HepG2 (cell line): ENCODE results near the gene CCDC70. TPM values are rescaled to one million over a fixed set of nuclear protein-coding genes. Genes with fewer than 3 reads are reported as not detected.

Source experiments
- CBFB ChIP-seq: sonication (generic); formaldehyde crosslinking; IDR thresholded peaks from 2 replicates; pipeline ENCODE4 v1.4.0; 2020; ENCODE audit warnings: missing genetic modification reagents
- CBX1 ChIP-seq: IDR thresholded peaks from one replicate; pipeline ENCODE4 v1.6.1; 2016; ENCODE audit warnings: antibody characterized with exemption, low read depth
- PHF20 ChIP-seq: sonication (generic); formaldehyde crosslinking; IDR thresholded peaks from 2 replicates; pipeline ENCODE4 v1.5.0; 2020; ENCODE audit warnings: mild to moderate bottlenecking, missing genetic modification reagents
- REPIN1 ChIP-seq: sonication (generic); formaldehyde crosslinking; IDR thresholded peaks from 2 replicates; pipeline ENCODE4 v1.8.0; 2022; ENCODE audit warnings: missing genetic modification reagents, low read depth, mild to moderate bottlenecking, borderline replicate concordance
- RNF219 ChIP-seq: sonication (generic); formaldehyde crosslinking; IDR thresholded peaks from 2 replicates; pipeline ENCODE4 v1.5.0; 2020; ENCODE audit warnings: mild to moderate bottlenecking, missing genetic modification reagents
- RORA ChIP-seq: sonication (generic); formaldehyde crosslinking; IDR thresholded peaks from 2 replicates; pipeline ENCODE4 v1.5.0; 2020; ENCODE audit warnings: mild to moderate bottlenecking, missing genetic modification reagents, moderate library complexity
- ZMAT3 ChIP-seq: sonication (generic); formaldehyde crosslinking; conservative IDR thresholded peaks from 2 replicates; pipeline ENCODE4 v1.7.0; 2021; ENCODE audit warnings: missing genetic modification reagents
- ZNF407 ChIP-seq: sonication (generic); formaldehyde crosslinking; IDR thresholded peaks from one replicate; pipeline ENCODE4 v1.5.1; 2020; ENCODE audit warnings: mild to moderate bottlenecking, missing genetic modification reagents; ENCODE audit errors: not compliant biosample characterization
- polyA plus RNA-seq, 8 experiments: library from polyadenylated mRNA; depleted of rRNA in 3 of 8; stranded (reverse) in 7 of 8; unstranded in 1 of 8; fragments of >200 nt; fragmentation: Illumina TruSeq in 4 of 8; extraction: Trizol in 4 of 8; gene quantifications; 2 replicates each; pipeline versions ENCODE4 v1.2.1 to v1.2.3, GENCODE V29; 2011 to 2016; ENCODE audit warnings: low read depth in 4 of 8, missing spikeins in 1 of 8, mixed read lengths in 1 of 8; ENCODE audit not compliant: insufficient read depth in 1 of 8
- total RNA-seq, 5 experiments: library from RNA; depleted of rRNA; stranded (reverse); fragments of >200 nt; fragmentation: Illumina TruSeq; extraction: Trizol; gene quantifications; 2 replicates each; pipeline ENCODE4 v1.2.3, GENCODE V29; 2016; ENCODE audit warnings: low read depth in 1 of 5

The CCDC70 gene
- total and polyA plus RNA-seq, 2 of the 13 experiments (the other 11 are each of a cell fraction or from before 2014, with no cell fraction given) = 0.13 TPM; not detected in 1

DNA sequence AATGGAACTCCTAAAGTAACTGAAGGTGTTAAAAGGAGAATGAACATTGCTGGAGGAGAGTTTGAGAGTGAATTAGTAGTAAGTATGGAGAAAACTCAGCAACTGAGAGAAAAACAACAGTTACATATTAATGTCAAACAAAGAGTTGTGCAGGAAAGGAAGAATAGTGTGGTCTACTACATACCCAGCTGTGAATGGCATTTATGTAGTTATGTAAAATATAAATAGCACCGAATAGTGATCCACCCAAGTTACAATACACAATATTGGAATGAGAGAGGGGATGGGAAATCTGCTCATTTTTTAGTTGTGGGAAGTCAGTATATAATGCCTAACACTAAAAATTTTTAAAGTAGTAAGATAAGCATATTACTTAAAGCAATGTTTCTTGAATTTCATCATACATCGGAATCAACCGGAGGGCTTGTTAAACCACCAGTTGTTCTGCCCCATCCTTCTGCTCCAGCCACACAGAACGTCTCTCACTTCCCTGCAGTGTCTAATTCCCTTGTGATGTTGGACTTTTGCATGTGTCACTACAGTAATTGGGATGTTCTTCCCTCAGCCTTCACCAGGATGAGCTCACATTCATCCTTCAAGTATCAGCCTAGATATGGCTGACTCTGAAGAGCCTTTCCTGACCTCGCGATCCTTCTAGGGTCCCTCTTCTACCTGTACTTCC is 11.5 kb downstream of the CCDC70 start (continued):
- TF ChIP-seq ZNF407 = no peak
- TF ChIP-seq CBFB (CRISPR knock-in tag) = no peak
- no peak for TF ChIP-seq RNF219
- no peak for TF ChIP-seq ZMAT3 (CRISPR knock-in tag)
- no peak for TF ChIP-seq RORA (CRISPR knock-in tag)
- no peak for TF ChIP-seq PHF20 (CRISPR knock-in tag)
- no peak for TF ChIP-seq REPIN1
- TF ChIP-seq CBX1 = no peak
